ENCODE results near the gene TLE4. TPM values are rescaled to one million over a fixed set of nuclear protein-coding genes. Genes with fewer than 3 reads are reported as not detected.

The TLE4 gene
- total RNA-seq, result 100 to 1,000 TPM in 4 of 5 experiments, 10 to 100 TPM in 1; 21.0 to 196 (median 106) TPM
- 10 to 100 TPM; 28.1 to 29.7 TPM for polyA plus RNA-seq
- total RNA-seq, result 130 reads per million, percentile 88 among the genes with 10 or more reads in this experiment

- Histone ChIP-seq H3K4me1 (ENCODE audit: control insufficient read depth in 2 of 2, insufficient read depth in 2 of 2, low read length in 2 of 2) (peaks cover 17 to 19% of the 10 kb centered on the region in 2 donors), H3K4me3 (ENCODE audit: low read length) (peak within 1 kb of the TSS; percentile 95), H3K36me3 (ENCODE audit: control insufficient read depth in 2 of 3, insufficient read depth in 3 of 3, low read length in 3 of 3) (peaks cover 0 to 9% (median 0%) of the 10 kb centered on the region in 3 experiments), H3K27me3 (ENCODE audit: control insufficient read depth in 2 of 2, insufficient read depth in 2 of 2, low read length in 2 of 2) (no peaks in the 10 kb centered on the region), H3K27ac (ENCODE audit: low read depth, low read length) (peak within 1 kb of the TSS; percentile 87), H3K9me3 (ENCODE audit: control insufficient read depth in 2 of 3, low read length in 3 of 3) (no peaks in the 10 kb centered on the region)
- DNase-seq (peak; percentile 96 to 100 (median 100)), ATAC-seq (peak; percentile 90)
- Mint-ChIP-seq H3K4me1 (peaks cover 22 to 40% (median 32%) of the 10 kb centered on the region in 7 donors), H3K27ac (peak within 1 kb of the TSS in 4 of 9 donors; percentile 52 to 74 (median 68)), H3K4me3 (peak within 1 kb of the TSS in 7 of 10 donors; percentile 59 to 91 (median 78)), H3K36me3 (peaks cover 0 to 12% (median under 1%) of the 10 kb centered on the region in 5 donors), H3K9me3 (peaks cover 0 to 4% (median 0%) of the 10 kb centered on the region in 11 donors), H3K27me3 (peaks cover 0 to 34% (median 5%) of the 10 kb centered on the region in 5 donors)
- ChIA-PET POLR2A (interaction anchor here (0.6 to 2.1 kb wide), 37 partner anchors 9 to 312 kb away, joined by 3 to 45 read pairs (median 4); no protein-coding TSS in a partner anchor), CTCF (interaction anchor here (0.7 to 1.4 kb wide), 4 partner anchors 10 to 28 kb away, joined by 3 to 6 read pairs (median 4); no protein-coding TSS in a partner anchor)
- intact Hi-C loops (cut with micrococcal nuclease), result loop anchor here (1.0 to 10.0 kb wide), 18 partner anchors 11 to 1539 kb away; partner anchors contain the start of genes PSAT1 (in 2 of the 2) and GNAQ (in 1 of the 2)
These were observed at the start of gene TLE4 for GRCh38 chr9:79571309-79572031. Gene TLE4, plus strand, starts transcription at chr9:79571965. Its CDS starts 826 bp downstream, at chr9:79572791.

GRCh38 chr9:79522793-79523192, 49.0 kb upstream of the TLE4 start:
- Mint-ChIP-seq H3K4me1 (no peaks in the 10 kb centered on the region), H3K36me3 (peaks cover 0 to 9% (median 5%) of the 10 kb centered on the region in 5 donors), H3K27me3 (peaks cover 0 to 7% (median 4%) of the 10 kb centered on the region in 5 donors), H3K9me3 (peaks cover 0 to 11% (median 7%) of the 10 kb centered on the region in 11 donors), H3K27ac (no peak overlapping the region), H3K4me3 (no peak overlapping the region)
- no peaks in the 10 kb centered on the region for H3K27me3 ChIP-seq (ENCODE audit: control insufficient read depth in 2 of 2, insufficient read depth in 2 of 2, low read length in 2 of 2)
- H3K4me1 ChIP-seq (ENCODE audit: control insufficient read depth in 2 of 2, insufficient read depth in 2 of 2, low read length in 2 of 2), result no peaks in the 10 kb centered on the region
- ATAC-seq (no peak), DNase-seq (no peak)
- POLR2A ChIA-PET, result no interaction called here
- H3K36me3 ChIP-seq (ENCODE audit: control insufficient read depth in 2 of 3, insufficient read depth in 3 of 3, low read length in 3 of 3), result no peaks in the 10 kb centered on the region
- H3K4me3 ChIP-seq (ENCODE audit: low read length), result no peak overlapping the region
- no peak overlapping the region for H3K27ac ChIP-seq (ENCODE audit: low read depth, low read length)
- CTCF ChIA-PET, result no interaction called here
- intact Hi-C loops (cut with micrococcal nuclease), result no loop called here
- no peaks in the 10 kb centered on the region for H3K9me3 ChIP-seq (ENCODE audit: control insufficient read depth in 2 of 3, low read length in 3 of 3)

DNA sequence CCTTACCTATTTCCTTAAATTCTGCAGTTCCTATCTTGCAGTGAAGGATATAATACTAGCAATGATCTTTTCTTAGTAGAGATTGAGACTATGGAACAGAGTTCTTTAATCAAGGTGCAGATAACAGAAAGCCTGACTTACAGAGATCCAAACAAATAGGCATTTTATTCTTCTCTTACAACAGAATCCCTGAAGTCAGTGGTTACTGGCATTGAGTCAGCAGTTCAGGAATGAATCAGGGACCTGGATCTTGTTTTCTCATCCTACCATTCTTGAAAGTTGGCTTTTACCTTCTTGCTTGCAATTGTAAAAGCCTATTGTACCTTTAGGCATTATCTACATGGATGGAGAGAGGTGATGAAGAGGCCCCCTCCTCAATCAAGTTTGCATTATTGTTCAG, 47.5 kb upstream of the TLE4 start:
- H3K36me3 Mint-ChIP-seq, result peaks cover 0 to 9% (median 5%) of the 10 kb centered on the region in 5 donors
- DNase-seq, result no peak
- peaks cover 0 to 7% (median 4%) of the 10 kb centered on the region in 5 donors for H3K27me3 Mint-ChIP-seq
- ChIA-PET POLR2A (no interaction called here), CTCF (no interaction called here)
- no peak overlapping the region for H3K27ac Mint-ChIP-seq
- no peaks in the 10 kb centered on the region for H3K4me1 Mint-ChIP-seq
- no peaks in the 10 kb centered on the region for H3K36me3 ChIP-seq (ENCODE audit: control insufficient read depth in 2 of 3, insufficient read depth in 3 of 3, low read length in 3 of 3)
- no peaks in the 10 kb centered on the region for H3K4me1 ChIP-seq (ENCODE audit: control insufficient read depth in 2 of 2, insufficient read depth in 2 of 2, low read length in 2 of 2)
- ATAC-seq, result no peak
- no peak overlapping the region for H3K4me3 ChIP-seq (ENCODE audit: low read length)
- no peak overlapping the region for H3K27ac ChIP-seq (ENCODE audit: low read depth, low read length)
- no peak overlapping the region for H3K4me3 Mint-ChIP-seq
- no peaks in the 10 kb centered on the region for H3K9me3 ChIP-seq (ENCODE audit: control insufficient read depth in 2 of 3, low read length in 3 of 3)
- intact Hi-C loops (cut with micrococcal nuclease), result no loop called here
- H3K9me3 Mint-ChIP-seq, result peaks cover 0 to 11% (median 7%) of the 10 kb centered on the region in 11 donors
- no peaks in the 10 kb centered on the region for H3K27me3 ChIP-seq (ENCODE audit: control insufficient read depth in 2 of 2, insufficient read depth in 2 of 2, low read length in 2 of 2)

DNA sequence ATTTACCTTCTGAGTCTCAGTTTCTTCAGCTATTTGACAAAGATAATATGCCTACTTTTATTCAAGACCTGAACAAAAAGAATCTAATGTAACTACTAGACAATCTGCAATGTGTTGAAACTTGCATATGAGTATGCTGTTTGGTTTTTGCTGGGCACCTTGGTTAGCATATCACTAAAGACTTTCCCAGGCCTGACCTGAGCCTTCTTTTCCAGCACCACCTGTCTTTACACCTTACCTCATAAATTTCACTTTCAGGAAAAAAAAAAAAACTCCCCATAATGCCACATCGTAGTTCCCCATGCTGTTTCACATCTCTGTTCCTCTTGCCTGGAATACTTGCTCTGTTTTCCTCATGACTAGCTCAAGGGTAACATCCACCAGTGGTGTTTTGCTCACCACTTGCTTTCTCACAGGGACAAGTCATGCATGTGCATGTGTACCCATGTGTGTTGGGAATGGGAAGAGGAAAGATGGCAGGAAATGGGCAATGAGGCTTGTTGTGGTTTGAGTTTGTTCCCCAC, 45.6 kb upstream of the TLE4 start:
- H3K4me3 ChIP-seq (ENCODE audit: low read length), result no peak overlapping the region
- Mint-ChIP-seq H3K36me3 (peaks cover 0 to 9% (median 5%) of the 10 kb centered on the region in 5 donors), H3K27ac (no peak overlapping the region), H3K4me1 (peaks cover 0 to under 1% (median 0%) of the 10 kb centered on the region in 7 donors), H3K27me3 (peaks cover 3 to 8% (median 4%) of the 10 kb centered on the region in 5 donors), H3K9me3 (peaks cover 0 to 11% (median 7%) of the 10 kb centered on the region in 11 donors), H3K4me3 (no peak overlapping the region)
- H3K27ac ChIP-seq (ENCODE audit: low read depth, low read length), result no peak overlapping the region
- ChIA-PET POLR2A (no interaction called here), CTCF (no interaction called here)
- no peaks in the 10 kb centered on the region for H3K27me3 ChIP-seq (ENCODE audit: control insufficient read depth in 2 of 2, insufficient read depth in 2 of 2, low read length in 2 of 2)
- no peaks in the 10 kb centered on the region for H3K36me3 ChIP-seq (ENCODE audit: control insufficient read depth in 2 of 3, insufficient read depth in 3 of 3, low read length in 3 of 3)
- no peaks in the 10 kb centered on the region for H3K4me1 ChIP-seq (ENCODE audit: control insufficient read depth in 2 of 2, insufficient read depth in 2 of 2, low read length in 2 of 2)
- no peak for DNase-seq
- intact Hi-C loops (cut with micrococcal nuclease), result no loop called here
- ATAC-seq, result no peak
- no peaks in the 10 kb centered on the region for H3K9me3 ChIP-seq (ENCODE audit: control insufficient read depth in 2 of 3, low read length in 3 of 3)

- H3K27me3 Mint-ChIP-seq, result peaks cover 0 to 5% (median 0%) of the 10 kb centered on the region in 5 donors
- Histone ChIP-seq H3K4me3 (ENCODE audit: low read length) (no peak overlapping the region), H3K4me1 (ENCODE audit: control insufficient read depth in 2 of 2, insufficient read depth in 2 of 2, low read length in 2 of 2) (no peaks in the 10 kb centered on the region), H3K27me3 (ENCODE audit: control insufficient read depth in 2 of 2, insufficient read depth in 2 of 2, low read length in 2 of 2) (no peaks in the 10 kb centered on the region), H3K36me3 (ENCODE audit: control insufficient read depth in 2 of 3, insufficient read depth in 3 of 3, low read length in 3 of 3) (no peaks in the 10 kb centered on the region), H3K9me3 (ENCODE audit: control insufficient read depth in 2 of 3, low read length in 3 of 3) (no peaks in the 10 kb centered on the region), H3K27ac (ENCODE audit: low read depth, low read length) (no peak overlapping the region)
- peaks cover 0 to 4% (median 4%) of the 10 kb centered on the region in 5 donors for H3K36me3 Mint-ChIP-seq
- POLR2A ChIA-PET, result no interaction called here
- ATAC-seq, result no peak
- DNase-seq, result no peak
- peaks cover 0 to 11% (median 6%) of the 10 kb centered on the region in 11 donors for H3K9me3 Mint-ChIP-seq
- H3K27ac Mint-ChIP-seq, result no peak overlapping the region
- intact Hi-C loops (cut with micrococcal nuclease), result no loop called here
- CTCF ChIA-PET, result no interaction called here
- H3K4me1 Mint-ChIP-seq, result peaks cover 0 to 5% (median 0%) of the 10 kb centered on the region in 7 donors
- H3K4me3 Mint-ChIP-seq, result no peak overlapping the region
These were observed 36.2 kb upstream of the TLE4 start for GRCh38 chr9:79535534-79535933.

GRCh38 chr9:79537838-79538237, 33.9 kb upstream of the TLE4 start:
- peaks cover 0 to 4% (median 4%) of the 10 kb centered on the region in 5 donors for H3K36me3 Mint-ChIP-seq
- H3K27ac Mint-ChIP-seq, result no peak overlapping the region
- CTCF ChIA-PET, result no interaction called here
- intact Hi-C loops (cut with micrococcal nuclease), result no loop called here
- H3K4me1 Mint-ChIP-seq, result peaks cover 0 to 5% (median 3%) of the 10 kb centered on the region in 7 donors
- peaks cover 0 to 11% (median 6%) of the 10 kb centered on the region in 11 donors for H3K9me3 Mint-ChIP-seq
- H3K27ac ChIP-seq (ENCODE audit: low read depth, low read length), result no peak overlapping the region
- DNase-seq (no peak), ATAC-seq (no peak)
- H3K9me3 ChIP-seq (ENCODE audit: control insufficient read depth in 2 of 3, low read length in 3 of 3), result no peaks in the 10 kb centered on the region
- H3K36me3 ChIP-seq (ENCODE audit: control insufficient read depth in 2 of 3, insufficient read depth in 3 of 3, low read length in 3 of 3), result no peaks in the 10 kb centered on the region
- H3K4me3 ChIP-seq (ENCODE audit: low read length), result no peak overlapping the region
- H3K27me3 ChIP-seq (ENCODE audit: control insufficient read depth in 2 of 2, insufficient read depth in 2 of 2, low read length in 2 of 2), result no peaks in the 10 kb centered on the region
- H3K27me3 Mint-ChIP-seq, result peaks cover 0 to 3% (median 0%) of the 10 kb centered on the region in 5 donors
- no peak overlapping the region for H3K4me3 Mint-ChIP-seq
- no peaks in the 10 kb centered on the region for H3K4me1 ChIP-seq (ENCODE audit: control insufficient read depth in 2 of 2, insufficient read depth in 2 of 2, low read length in 2 of 2)
- POLR2A ChIA-PET, result no interaction called here

Data from naive thymus-derived CD4-positive, alpha-beta T cell (primary cell).